ENCODE data around the gene PLEKHH1. TPM values are rescaled to one million over a fixed set of nuclear protein-coding genes. Genes with fewer than 3 reads are reported as not detected.

The PLEKHH1 gene
- polyA plus RNA-seq, 1 donor from 2014 or later, result 34.1 TPM

DNA sequence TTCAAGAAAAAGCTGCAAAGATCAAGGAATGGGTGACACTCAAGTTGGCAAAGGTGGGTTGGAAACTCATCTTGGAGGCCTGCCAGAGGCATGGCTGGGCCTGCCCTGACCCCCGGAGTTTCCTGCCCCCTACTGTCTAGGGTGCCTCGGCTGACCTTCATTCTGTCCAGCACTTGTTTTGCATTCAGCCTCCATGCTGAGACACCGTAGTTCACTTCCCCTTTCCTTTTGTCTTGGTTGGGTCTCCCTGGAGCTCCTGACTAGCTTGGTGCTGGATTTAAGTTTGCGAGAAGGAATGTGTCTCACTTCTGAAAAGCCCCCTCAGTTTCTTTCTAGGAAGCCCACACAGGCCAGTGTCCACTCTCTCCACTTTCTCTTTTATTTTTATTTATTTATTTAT, 26.5 kb downstream of the PLEKHH1 start (continued):
- TF ChIP-seq, protein P1, sequence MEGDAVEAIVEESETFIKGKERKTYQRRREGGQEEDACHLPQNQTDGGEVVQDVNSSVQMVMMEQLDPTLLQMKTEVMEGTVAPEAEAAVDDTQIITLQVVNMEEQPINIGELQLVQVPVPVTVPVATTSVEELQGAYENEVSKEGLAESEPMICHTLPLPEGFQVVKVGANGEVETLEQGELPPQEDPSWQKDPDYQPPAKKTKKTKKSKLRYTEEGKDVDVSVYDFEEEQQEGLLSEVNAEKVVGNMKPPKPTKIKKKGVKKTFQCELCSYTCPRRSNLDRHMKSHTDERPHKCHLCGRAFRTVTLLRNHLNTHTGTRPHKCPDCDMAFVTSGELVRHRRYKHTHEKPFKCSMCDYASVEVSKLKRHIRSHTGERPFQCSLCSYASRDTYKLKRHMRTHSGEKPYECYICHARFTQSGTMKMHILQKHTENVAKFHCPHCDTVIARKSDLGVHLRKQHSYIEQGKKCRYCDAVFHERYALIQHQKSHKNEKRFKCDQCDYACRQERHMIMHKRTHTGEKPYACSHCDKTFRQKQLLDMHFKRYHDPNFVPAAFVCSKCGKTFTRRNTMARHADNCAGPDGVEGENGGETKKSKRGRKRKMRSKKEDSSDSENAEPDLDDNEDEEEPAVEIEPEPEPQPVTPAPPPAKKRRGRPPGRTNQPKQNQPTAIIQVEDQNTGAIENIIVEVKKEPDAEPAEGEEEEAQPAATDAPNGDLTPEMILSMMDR (IDR thresholded peaks at IDR 0.05; ENCODE audit: poor library complexity, severe bottlenecking), result no peak

DNA sequence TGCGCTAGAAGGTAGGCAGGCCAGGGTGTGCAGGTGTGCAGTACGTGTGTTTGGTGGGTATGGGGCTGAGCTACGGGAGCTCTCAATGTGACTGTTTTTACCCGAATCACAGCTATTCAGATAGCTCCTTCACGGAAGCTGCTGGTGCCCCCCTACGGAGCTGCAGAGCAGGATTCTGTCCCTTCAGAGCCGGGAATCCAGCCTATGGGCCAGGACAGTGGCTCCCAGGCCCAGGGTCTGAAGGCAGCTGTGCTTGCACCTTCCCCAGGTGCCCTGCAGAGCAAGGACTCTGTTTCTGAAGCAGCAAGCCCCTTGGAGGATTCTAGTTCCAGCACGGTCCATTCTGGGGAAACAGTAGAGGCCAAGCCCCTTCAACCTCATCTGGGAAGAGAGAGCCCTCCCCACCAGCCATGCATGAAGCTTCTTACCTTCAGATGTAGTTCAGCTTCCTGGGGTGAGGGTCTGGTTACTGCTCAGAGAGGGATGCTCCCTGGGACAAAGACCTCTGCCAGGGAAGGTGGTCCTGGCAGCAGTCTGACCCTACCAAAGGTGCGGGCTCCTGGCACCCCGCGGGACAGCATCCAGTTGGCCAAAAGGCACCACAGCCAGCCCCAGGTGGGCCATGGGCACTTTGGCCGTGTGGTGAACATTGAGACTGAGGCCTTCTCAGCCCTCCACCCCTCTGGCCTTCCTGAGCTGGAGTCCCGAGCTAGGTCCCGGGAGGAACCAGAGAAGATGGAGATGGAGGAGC, 29.1 kb downstream of the PLEKHH1 start:
- Histone ChIP-seq H3K27ac (ENCODE audit: low read length) (no peak overlapping the region), H3K9me3 (ENCODE audit: low read length) (no peaks in the 10 kb centered on the region), H2AFZ (ENCODE audit: low read depth, low read length) (no peak overlapping the region), H3K9me2 (ENCODE audit: insufficient read depth, low read length) (no peaks in the 10 kb centered on the region), H3K27me3 (ENCODE audit: insufficient read depth, low read depth, low read length) (no peaks in the 10 kb centered on the region), H3F3A (ENCODE audit: insufficient read depth, low read length, poor library complexity, severe bottlenecking) (no peaks in the 10 kb centered on the region), H3K4me3 (ENCODE audit: low read length) (no peak overlapping the region), H4K20me1 (ENCODE audit: insufficient read depth) (no peaks in the 10 kb centered on the region), H3K79me2 (replicated peaks; ENCODE audit: insufficient read depth, low read length) (no peaks in the 10 kb centered on the region), H3K36me3 (ENCODE audit: insufficient read depth, low read length) (peaks cover 1% of the 10 kb centered on the region), H3K9ac (ENCODE audit: low read length) (no peak overlapping the region), H3K4me2 (ENCODE audit: low read length) (no peak overlapping the region)
- TF ChIP-seq EP300 (conservative IDR thresholded peaks at IDR 0.05; ENCODE audit: poor library complexity, severe bottlenecking) (no peak), POLR2AphosphoS5 (IDR thresholded peaks at IDR 0.05) (no peak), SMC3 (conservative IDR thresholded peaks at IDR 0.05; ENCODE audit: poor library complexity) (no peak)

DNA sequence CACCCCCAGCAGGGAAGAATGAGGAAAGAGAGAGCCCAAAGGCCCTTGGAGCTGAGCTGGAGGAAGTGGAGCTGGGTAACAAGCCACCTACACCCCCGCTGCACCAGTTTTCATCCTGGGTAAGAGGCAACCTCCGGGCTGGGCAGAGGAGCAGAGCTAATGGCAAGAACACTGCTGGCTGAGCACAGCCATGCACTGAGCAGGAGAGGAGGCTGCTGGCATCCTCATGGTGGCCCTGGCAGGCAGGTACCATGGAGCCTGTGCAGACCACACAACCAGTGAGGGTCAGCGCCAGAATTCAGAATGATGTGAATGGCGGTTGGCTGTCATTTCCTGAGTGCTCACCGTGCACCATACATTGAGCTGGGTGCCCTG, 29.7 kb downstream of the PLEKHH1 start:
- Histone ChIP-seq H3K4me2 (ENCODE audit: low read length) (no peak overlapping the region), H3F3A (ENCODE audit: insufficient read depth, low read length, poor library complexity, severe bottlenecking) (no peaks in the 10 kb centered on the region), H3K36me3 (ENCODE audit: insufficient read depth, low read length) (no peaks in the 10 kb centered on the region), H3K9me3 (ENCODE audit: low read length) (no peaks in the 10 kb centered on the region), H2AFZ (ENCODE audit: low read depth, low read length) (no peak overlapping the region), H3K27ac (ENCODE audit: low read length) (no peak overlapping the region), H3K79me2 (replicated peaks; ENCODE audit: insufficient read depth, low read length) (no peaks in the 10 kb centered on the region), H4K20me1 (ENCODE audit: insufficient read depth) (no peaks in the 10 kb centered on the region), H3K27me3 (ENCODE audit: insufficient read depth, low read depth, low read length) (no peaks in the 10 kb centered on the region), H3K9me2 (ENCODE audit: insufficient read depth, low read length) (no peaks in the 10 kb centered on the region), H3K9ac (ENCODE audit: low read length) (no peak overlapping the region), H3K4me3 (ENCODE audit: low read length) (no peak overlapping the region)
- no peak for TF ChIP-seq SMC3 (conservative IDR thresholded peaks at IDR 0.05; ENCODE audit: poor library complexity)
- TF ChIP-seq RAD21 (conservative IDR thresholded peaks at IDR 0.05), result no peak
- no peak for TF ChIP-seq TAF1 (IDR thresholded peaks at IDR 0.05; ENCODE audit: low read depth)

DNA sequence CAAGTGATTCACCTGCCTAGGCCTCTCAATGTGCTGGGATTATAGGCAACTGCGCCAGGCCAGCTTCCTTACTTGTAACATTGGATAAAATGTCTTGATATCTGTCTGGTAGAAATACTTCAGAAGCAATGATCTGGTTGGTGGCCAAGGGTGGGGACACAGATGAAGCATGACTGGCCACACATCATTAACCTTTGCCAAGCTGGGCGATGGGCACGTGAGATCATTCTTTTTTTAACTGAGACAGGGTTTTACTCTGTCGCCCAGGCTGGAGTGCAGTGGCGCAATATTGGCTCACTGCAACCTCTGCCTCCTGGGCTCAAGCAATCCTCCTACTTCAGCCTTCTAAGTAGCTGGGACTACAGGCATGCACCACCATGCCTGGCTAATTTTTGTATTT, 31.1 kb downstream of the PLEKHH1 start:
- Histone ChIP-seq H3K27me3 (ENCODE audit: insufficient read depth, low read depth, low read length) (no peaks in the 10 kb centered on the region), H3K4me2 (ENCODE audit: low read length) (no peak overlapping the region), H3K36me3 (ENCODE audit: insufficient read depth, low read length) (no peaks in the 10 kb centered on the region), H3K9me3 (ENCODE audit: low read length) (no peaks in the 10 kb centered on the region), H3F3A (ENCODE audit: insufficient read depth, low read length, poor library complexity, severe bottlenecking) (no peaks in the 10 kb centered on the region), H3K27ac (ENCODE audit: low read length) (no peak overlapping the region), H3K79me2 (replicated peaks; ENCODE audit: insufficient read depth, low read length) (no peaks in the 10 kb centered on the region), H4K20me1 (ENCODE audit: insufficient read depth) (no peaks in the 10 kb centered on the region), H3K9me2 (ENCODE audit: insufficient read depth, low read length) (no peaks in the 10 kb centered on the region), H3K9ac (ENCODE audit: low read length) (no peak overlapping the region), H3K4me3 (ENCODE audit: low read length) (no peak overlapping the region), H2AFZ (ENCODE audit: low read depth, low read length) (no peak overlapping the region)
- TF ChIP-seq SMC3 (conservative IDR thresholded peaks at IDR 0.05; ENCODE audit: poor library complexity), result no peak
- TF ChIP-seq, protein P2, sequence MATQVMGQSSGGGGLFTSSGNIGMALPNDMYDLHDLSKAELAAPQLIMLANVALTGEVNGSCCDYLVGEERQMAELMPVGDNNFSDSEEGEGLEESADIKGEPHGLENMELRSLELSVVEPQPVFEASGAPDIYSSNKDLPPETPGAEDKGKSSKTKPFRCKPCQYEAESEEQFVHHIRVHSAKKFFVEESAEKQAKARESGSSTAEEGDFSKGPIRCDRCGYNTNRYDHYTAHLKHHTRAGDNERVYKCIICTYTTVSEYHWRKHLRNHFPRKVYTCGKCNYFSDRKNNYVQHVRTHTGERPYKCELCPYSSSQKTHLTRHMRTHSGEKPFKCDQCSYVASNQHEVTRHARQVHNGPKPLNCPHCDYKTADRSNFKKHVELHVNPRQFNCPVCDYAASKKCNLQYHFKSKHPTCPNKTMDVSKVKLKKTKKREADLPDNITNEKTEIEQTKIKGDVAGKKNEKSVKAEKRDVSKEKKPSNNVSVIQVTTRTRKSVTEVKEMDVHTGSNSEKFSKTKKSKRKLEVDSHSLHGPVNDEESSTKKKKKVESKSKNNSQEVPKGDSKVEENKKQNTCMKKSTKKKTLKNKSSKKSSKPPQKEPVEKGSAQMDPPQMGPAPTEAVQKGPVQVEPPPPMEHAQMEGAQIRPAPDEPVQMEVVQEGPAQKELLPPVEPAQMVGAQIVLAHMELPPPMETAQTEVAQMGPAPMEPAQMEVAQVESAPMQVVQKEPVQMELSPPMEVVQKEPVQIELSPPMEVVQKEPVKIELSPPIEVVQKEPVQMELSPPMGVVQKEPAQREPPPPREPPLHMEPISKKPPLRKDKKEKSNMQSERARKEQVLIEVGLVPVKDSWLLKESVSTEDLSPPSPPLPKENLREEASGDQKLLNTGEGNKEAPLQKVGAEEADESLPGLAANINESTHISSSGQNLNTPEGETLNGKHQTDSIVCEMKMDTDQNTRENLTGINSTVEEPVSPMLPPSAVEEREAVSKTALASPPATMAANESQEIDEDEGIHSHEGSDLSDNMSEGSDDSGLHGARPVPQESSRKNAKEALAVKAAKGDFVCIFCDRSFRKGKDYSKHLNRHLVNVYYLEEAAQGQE (IDR thresholded peaks at IDR 0.05; ENCODE audit: borderline replicate concordance), result no peak

All from neural cell (in vitro differentiated cells).